HCT116 (cell line): Measurements from ENCODE around the gene DOHH. TPM values are rescaled to one million over a fixed set of nuclear protein-coding genes. Genes with fewer than 3 reads are reported as not detected.

ENCODE experiments used
- ATAC-seq: fragments of 200-7000 bp; cut with Tn5 transposase; 2 replicates; pipeline ENCODE4 v1.9.1; 2020; ENCODE audit warnings: mild to moderate bottlenecking, moderate library complexity
- BruUV-seq: library from RNA; stranded (reverse); fragments of 400-500 nt; replicated peaks from 2 replicates; lab custom pipeline; 2021; lab: Mats Ljungman, UMichigan
- CTCF ChIA-PET: fragments of 300-600 bp; sonication (Branson Sonifier 250); formaldehyde crosslinking; loops from one replicate; lab custom pipeline; 2021; ENCODE audit warnings: antibody characterized with exemption; lab: Charles Lee
- POLR2A ChIA-PET: fragments of 300-600, 350-600 bp; sonication (Branson Sonifier 250); formaldehyde crosslinking; loops from one replicate; lab custom pipeline; 2021; ENCODE audit warnings: antibody characterized with exemption; lab: Charles Lee
- RAD21 ChIA-PET, 2 experiments: fragments of 300-600 bp; sonication (Branson Sonifier 250); formaldehyde crosslinking; loops; one replicate each; lab custom pipeline; 2023; ENCODE audit warnings: low total read pairs in 2 of 2; ENCODE audit not compliant: uncharacterized antibody in 2 of 2, unreplicated experiment in 2 of 2, low non-redundant PET in 1 of 2; lab: Charles Lee
- DNase-seq: peaks from one replicate; pipeline ENCODE4 v3.0.0-alpha.2; 2010; ENCODE audit warnings: low read depth, low spot score
- H2AFZ ChIP-seq: fragments of 200-600 bp; shearing (Covaris generic), sonication (generic); 2 replicates; pipeline ENCODE4 v1.6.1; 2017; ENCODE audit warnings: low read depth, mixed run types, mixed read lengths, antibody characterized with exemption, low read length; ENCODE audit not compliant: poor library complexity, severe bottlenecking
- H3K27ac ChIP-seq: 2 replicates; pipeline ENCODE4 v1.5.1; 2012; ENCODE audit warnings: low read depth, low read length
- H3K27me3 ChIP-seq: fragments of 200-600 bp; sonication (generic); 2 replicates; pipeline ENCODE4 v1.6.1; 2016; ENCODE audit warnings: mixed run types, low read length, mixed read lengths; ENCODE audit not compliant: insufficient read depth
- H3K36me3 ChIP-seq, 2 experiments: fragments of 200-500 bp in 1 of 2; fragments of 200-600 bp in 1 of 2; sonication (Bioruptor generic) in 1 of 2; sonication (generic) in 1 of 2; 2 replicates each; pipeline versions ENCODE4 v1.5.1 to v1.6.1; 2014 to 2016; ENCODE audit warnings: low read length in 2 of 2, inconsistent platforms in 1 of 2, mixed read lengths in 1 of 2, mixed run types in 1 of 2; ENCODE audit not compliant: insufficient read depth in 2 of 2, control insufficient read depth in 1 of 2
- H3K4me1 ChIP-seq, 2 experiments: fragments of 200-600 bp in 1 of 2; sonication (generic) in 1 of 2; 2 replicates each; pipeline versions ENCODE4 v1.5.1 to v1.6.1; 2012 to 2017; ENCODE audit warnings: low read length in 2 of 2, inconsistent platforms in 1 of 2, mild to moderate bottlenecking in 1 of 2, mixed read lengths in 1 of 2, mixed run types in 1 of 2, moderate library complexity in 1 of 2; ENCODE audit not compliant: insufficient read depth in 2 of 2, control insufficient read depth in 1 of 2
- H3K4me2 ChIP-seq: fragments of 200-600 bp; sonication (generic); 2 replicates; pipeline ENCODE4 v1.6.1; 2017; ENCODE audit warnings: mixed run types, low read length, mixed read lengths
- H3K4me3 ChIP-seq, 2 experiments: fragments of 200-600 bp in 1 of 2; sonication (generic) in 1 of 2; replicated peaks in 1 of 2; 2 replicates each; pipeline ENCODE4 v1.5.1; 2011 to 2016; ENCODE audit warnings: low read length in 2 of 2, control low read depth in 1 of 2, low read depth in 1 of 2, mild to moderate bottlenecking in 1 of 2, mixed read lengths in 1 of 2, mixed run types in 1 of 2
- H3K79me2 ChIP-seq: fragments of 200-600 bp; sonication (generic); 2 replicates; pipeline ENCODE4 v1.6.1; 2017; ENCODE audit warnings: mild to moderate bottlenecking, mixed run types, low read length, moderate library complexity, mixed read lengths; ENCODE audit not compliant: insufficient read depth
- H3K9ac ChIP-seq: fragments of 200-600 bp; sonication (generic); 2 replicates; pipeline ENCODE4 v1.6.1; 2016; ENCODE audit warnings: low read length, mixed read lengths
- H3K9me2 ChIP-seq: fragments of 200-600 bp; sonication (generic), shearing (Covaris generic); 2 replicates; pipeline ENCODE4 v1.6.1; 2017; ENCODE audit warnings: mixed run types, mild to moderate bottlenecking, moderate library complexity; ENCODE audit not compliant: insufficient read depth
- H3K9me3 ChIP-seq, 2 experiments: fragments of 200-500 bp in 1 of 2; fragments of 200-600 bp in 1 of 2; sonication (Bioruptor generic) in 1 of 2; sonication (generic) in 1 of 2; 2 replicates each; pipeline ENCODE4 v1.6.1; 2014 to 2017; ENCODE audit warnings: low read length in 2 of 2, mixed read lengths in 2 of 2, inconsistent platforms in 1 of 2, low read depth in 1 of 2, mild to moderate bottlenecking in 1 of 2, mixed run types in 1 of 2, moderate library complexity in 1 of 2; ENCODE audit not compliant: control insufficient read depth in 1 of 2, insufficient read depth in 1 of 2
- H4K20me1 ChIP-seq: fragments of 200-600 bp; sonication (generic), shearing (Covaris generic); 2 replicates; pipeline ENCODE4 v1.6.1; 2017; ENCODE audit warnings: mixed run types, mild to moderate bottlenecking, moderate library complexity; ENCODE audit not compliant: insufficient read depth
- EZH2 ChIP-seq: fragments of 200-600 bp; sonication (generic); IDR thresholded peaks from 2 replicates; pipeline ENCODE4 v1.6.1; 2017; ENCODE audit warnings: antibody characterized with exemption, mixed run types
- YY1 ChIP-seq: IDR thresholded peaks from 2 replicates; pipeline ENCODE4 v1.6.1; 2011; ENCODE audit warnings: low read length, low read depth, moderate library complexity, mild to moderate bottlenecking; ENCODE audit not compliant: insufficient replicate concordance; ENCODE audit errors: extremely low read depth
- intact Hi-C: fragments of 100-400 bp; cut with micrococcal nuclease; formaldehyde crosslinking; loops from 2 replicates; pipeline ENCODE4 v1.10.0; 2022
- total RNA-seq: library from RNA; stranded (reverse); gene quantifications from one replicate; pipeline ENCODE4 v1.2.1, GENCODE V29; 2021; ENCODE audit not compliant: unreplicated experiment

The DOHH gene
- total RNA-seq, 1 experiment from 2014 or later = 20.9 TPM

DNA sequence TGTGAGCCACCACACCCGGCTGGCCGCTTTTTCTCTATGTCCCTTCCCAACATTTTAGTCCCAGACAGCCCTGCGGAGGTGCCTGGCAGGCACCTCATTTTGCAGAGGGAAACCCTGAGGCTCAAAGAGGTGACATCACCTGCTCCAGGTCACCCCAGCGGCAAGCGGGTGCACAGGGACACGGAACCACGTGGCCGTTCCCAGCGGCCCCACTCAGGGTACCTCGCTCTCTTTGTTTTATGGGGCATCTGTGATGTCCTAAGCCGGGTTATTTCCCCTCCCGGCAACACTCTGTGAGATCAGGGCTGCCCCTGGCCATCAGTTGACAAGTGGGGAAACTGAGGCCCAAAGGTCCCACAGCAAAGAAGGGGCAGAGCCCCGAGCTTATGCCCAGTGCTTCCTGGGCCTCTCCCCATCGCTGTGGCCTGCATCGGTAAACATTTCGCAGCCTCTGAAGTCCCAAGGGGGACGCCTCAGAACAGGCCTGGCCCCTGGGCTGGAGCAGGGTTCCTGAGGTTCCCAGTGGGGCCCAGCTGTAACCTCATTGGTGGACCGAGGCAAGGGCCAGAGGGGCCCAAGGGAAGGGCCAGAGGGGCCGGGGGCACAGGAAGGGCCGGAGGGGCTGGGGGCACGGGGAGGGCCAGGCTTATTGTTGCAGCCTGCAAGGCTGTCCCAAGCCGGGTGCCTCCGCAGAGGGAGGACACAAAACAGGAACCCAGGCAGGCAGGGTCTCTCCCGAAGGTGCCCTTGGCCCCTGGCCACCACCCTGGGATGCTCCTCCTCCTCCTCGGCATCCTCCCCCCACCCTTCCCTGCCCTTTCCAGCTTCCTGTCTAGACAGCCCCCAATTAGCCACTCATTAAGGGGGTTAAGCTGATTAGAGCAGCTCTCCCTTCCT lies 59.1 kb downstream of the DOHH start:
- Histone ChIP-seq H3K9me2 (no peaks in the 10 kb centered on the region), H3K4me2 (no peak overlapping the region), H4K20me1 (no peaks in the 10 kb centered on the region), H3K4me1 (peaks cover 0 to 4% of the 10 kb centered on the region in 2 experiments; a peak in 1 of 4 replicates), H3K9ac (no peak overlapping the region), H3K9me3 (no peaks in the 10 kb centered on the region), H3K27ac (no peak overlapping the region), H3K79me2 (peaks cover 56% of the 10 kb centered on the region), H3K27me3 (no peaks in the 10 kb centered on the region), H2AFZ (no peak overlapping the region), H3K36me3 (peaks cover 13 to 41% of the 10 kb centered on the region in 2 experiments; a peak in 3 of 4 replicates), H3K4me3 (no peak overlapping the region)
- TF ChIP-seq EZH2 (no peak), YY1 (no peak)
- ATAC-seq (no peak), DNase-seq (no peak)
- ChIA-PET POLR2A (no interaction called here), CTCF (no interaction called here), RAD21 (interaction anchor here in 1 of 2 experiments (0.6 kb wide), 1 partner anchor 137 kb away, joined by 5 read pairs; no protein-coding TSS in a partner anchor)
- intact Hi-C loops = no loop called here
- BruUV-seq = no TSS peak

Other genes starting within 250 kb of the DOHH start
- 116 TPM for gene NFIC, start 134.1 kb downstream of the DOHH start, total RNA-seq
- gene SMIM24, start 20.1 kb downstream of the DOHH start, total RNA-seq = not detected
- gene SMIM44, start 17.2 kb downstream of the DOHH start, total RNA-seq = not detected
- 60.3 TPM for gene FZR1, start 5.6 kb upstream of the DOHH start, total RNA-seq
- 1.2 TPM for gene TEKTIP1, start 38.5 kb upstream of the DOHH start, total RNA-seq
- gene MFSD12, start 56.9 kb upstream of the DOHH start, total RNA-seq = 131 TPM
- gene HMG20B, start 72.3 kb upstream of the DOHH start, total RNA-seq = 186 TPM
- not detected for gene GIPC3, start 84.8 kb upstream of the DOHH start, total RNA-seq
- 2.3 TPM for gene TBXA2R, start 106.2 kb upstream of the DOHH start, total RNA-seq
- gene CACTIN, start 126.1 kb upstream of the DOHH start, total RNA-seq = 33.2 TPM
- gene PIP5K1C, start 199.8 kb upstream of the DOHH start, total RNA-seq = 26.9 TPM
- 69.6 TPM for gene TJP3, start 207.7 kb upstream of the DOHH start, total RNA-seq